ENCODE measurements around the gene IL15RA.

DNA sequence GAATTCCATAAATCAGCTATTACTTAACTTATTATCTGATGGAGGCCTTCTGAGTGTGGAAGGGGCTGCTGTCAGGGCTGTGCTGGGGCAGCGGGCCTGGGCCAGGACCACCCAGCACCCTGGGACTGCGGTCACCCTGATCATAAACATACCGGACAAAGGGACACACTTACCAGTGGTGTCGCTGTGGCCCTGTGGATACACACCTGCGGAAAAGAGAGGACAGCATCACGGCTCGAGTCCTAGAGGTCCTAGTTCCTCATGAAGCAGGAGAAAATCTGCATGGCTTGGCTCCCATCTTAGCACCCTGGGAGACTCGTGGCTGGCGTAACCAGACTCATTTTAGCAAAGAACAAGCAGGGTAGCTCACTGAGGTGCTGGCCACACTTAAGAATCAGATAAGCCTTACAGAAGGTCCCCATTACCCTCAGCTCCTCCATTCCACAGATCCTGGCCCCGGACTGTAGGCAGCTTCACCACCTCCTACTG, 17.7 kb downstream of the IL15RA start:
- TF ChIP-seq POLR2A (IDR thresholded peaks at IDR 0.05): no peak
- TF ChIP-seq, protein P1, sequence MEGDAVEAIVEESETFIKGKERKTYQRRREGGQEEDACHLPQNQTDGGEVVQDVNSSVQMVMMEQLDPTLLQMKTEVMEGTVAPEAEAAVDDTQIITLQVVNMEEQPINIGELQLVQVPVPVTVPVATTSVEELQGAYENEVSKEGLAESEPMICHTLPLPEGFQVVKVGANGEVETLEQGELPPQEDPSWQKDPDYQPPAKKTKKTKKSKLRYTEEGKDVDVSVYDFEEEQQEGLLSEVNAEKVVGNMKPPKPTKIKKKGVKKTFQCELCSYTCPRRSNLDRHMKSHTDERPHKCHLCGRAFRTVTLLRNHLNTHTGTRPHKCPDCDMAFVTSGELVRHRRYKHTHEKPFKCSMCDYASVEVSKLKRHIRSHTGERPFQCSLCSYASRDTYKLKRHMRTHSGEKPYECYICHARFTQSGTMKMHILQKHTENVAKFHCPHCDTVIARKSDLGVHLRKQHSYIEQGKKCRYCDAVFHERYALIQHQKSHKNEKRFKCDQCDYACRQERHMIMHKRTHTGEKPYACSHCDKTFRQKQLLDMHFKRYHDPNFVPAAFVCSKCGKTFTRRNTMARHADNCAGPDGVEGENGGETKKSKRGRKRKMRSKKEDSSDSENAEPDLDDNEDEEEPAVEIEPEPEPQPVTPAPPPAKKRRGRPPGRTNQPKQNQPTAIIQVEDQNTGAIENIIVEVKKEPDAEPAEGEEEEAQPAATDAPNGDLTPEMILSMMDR (IDR thresholded peaks at IDR 0.05 in 4 of 5, conservative IDR thresholded peaks at IDR 0.05 in 1 of 5): no peak
